ENCODE measurements around the gene TADA2B. TPM values are rescaled to one million over a fixed set of nuclear protein-coding genes. Genes with fewer than 3 reads are reported as not detected.
A peak's percentile ranks its signal among the peaks of the same experiment; 100 is the strongest.

Gene TADA2B
- total RNA-seq, 1 donor from 2014 or later: 31.8 TPM

DNA sequence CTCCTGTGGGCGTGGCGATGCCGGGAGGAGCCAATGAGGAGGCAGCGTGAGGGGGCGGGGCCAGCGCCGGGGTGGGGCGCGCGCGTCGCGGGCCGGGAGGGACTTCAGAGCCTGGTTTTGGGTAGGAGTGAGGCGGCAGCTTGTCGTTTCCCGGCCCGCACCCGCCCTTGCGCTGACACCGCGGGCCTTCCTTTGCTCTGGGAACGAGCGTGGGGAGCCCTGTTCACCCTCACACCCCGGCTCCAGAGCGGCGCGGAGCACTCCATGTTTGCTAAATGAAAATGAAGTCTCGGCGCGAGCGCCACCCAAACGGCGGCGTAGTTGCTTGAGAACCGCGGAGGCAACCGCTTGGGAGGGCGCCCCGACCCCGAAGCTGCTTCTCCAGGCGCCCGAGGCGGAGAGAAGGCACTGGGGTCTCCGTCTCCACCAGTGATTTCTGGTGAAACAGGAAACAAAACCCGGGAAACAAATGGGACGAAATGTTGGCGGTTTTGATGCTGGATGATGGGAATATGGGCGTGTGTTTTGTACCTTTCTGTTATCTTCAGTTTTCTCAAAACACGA, 25.2 kb downstream of the TADA2B start:
- ATAC-seq (ENCODE audit: low read depth) (peak; percentile 12), DNase-seq (no peak)
- CTCF ChIA-PET: interaction anchor here (1.0 to 6.9 kb wide), 5 partner anchors 25 to 350 kb away, joined by 4 to 77 read pairs (median 11); partner anchors contain the start of genes BLOC1S4 and TADA2B
- Mint-ChIP-seq H3K9me3 (no peaks in the 10 kb centered on the region), H3K4me1 (peaks cover 44% of the 10 kb centered on the region), H3K4me3 (peak overlapping the region; percentile 95), H3K27ac (peak overlapping the region; percentile 90), H3K27me3 (no peaks in the 10 kb centered on the region), H3K36me3 (ENCODE audit: low read depth) (peaks cover 27% of the 10 kb centered on the region)
- intact Hi-C loops (cut with micrococcal nuclease): loop anchor here (1.0 to 10.0 kb wide), 11 partner anchors 25 to 494 kb away; partner anchors contain the start of genes BLOC1S4, KIAA0232, MAN2B2 and MRFAP1
- POLR2A ChIA-PET: interaction anchor here (0.5 to 6.5 kb wide), 23 partner anchors 9 to 799 kb away, joined by 3 to 132 read pairs (median 9); partner anchors contain the start of genes BLOC1S4, KIAA0232, MRFAP1 and MRFAP1L1
- TF ChIP-seq, protein P1, sequence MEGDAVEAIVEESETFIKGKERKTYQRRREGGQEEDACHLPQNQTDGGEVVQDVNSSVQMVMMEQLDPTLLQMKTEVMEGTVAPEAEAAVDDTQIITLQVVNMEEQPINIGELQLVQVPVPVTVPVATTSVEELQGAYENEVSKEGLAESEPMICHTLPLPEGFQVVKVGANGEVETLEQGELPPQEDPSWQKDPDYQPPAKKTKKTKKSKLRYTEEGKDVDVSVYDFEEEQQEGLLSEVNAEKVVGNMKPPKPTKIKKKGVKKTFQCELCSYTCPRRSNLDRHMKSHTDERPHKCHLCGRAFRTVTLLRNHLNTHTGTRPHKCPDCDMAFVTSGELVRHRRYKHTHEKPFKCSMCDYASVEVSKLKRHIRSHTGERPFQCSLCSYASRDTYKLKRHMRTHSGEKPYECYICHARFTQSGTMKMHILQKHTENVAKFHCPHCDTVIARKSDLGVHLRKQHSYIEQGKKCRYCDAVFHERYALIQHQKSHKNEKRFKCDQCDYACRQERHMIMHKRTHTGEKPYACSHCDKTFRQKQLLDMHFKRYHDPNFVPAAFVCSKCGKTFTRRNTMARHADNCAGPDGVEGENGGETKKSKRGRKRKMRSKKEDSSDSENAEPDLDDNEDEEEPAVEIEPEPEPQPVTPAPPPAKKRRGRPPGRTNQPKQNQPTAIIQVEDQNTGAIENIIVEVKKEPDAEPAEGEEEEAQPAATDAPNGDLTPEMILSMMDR (IDR thresholded peaks at IDR 0.05): no peak

DNA sequence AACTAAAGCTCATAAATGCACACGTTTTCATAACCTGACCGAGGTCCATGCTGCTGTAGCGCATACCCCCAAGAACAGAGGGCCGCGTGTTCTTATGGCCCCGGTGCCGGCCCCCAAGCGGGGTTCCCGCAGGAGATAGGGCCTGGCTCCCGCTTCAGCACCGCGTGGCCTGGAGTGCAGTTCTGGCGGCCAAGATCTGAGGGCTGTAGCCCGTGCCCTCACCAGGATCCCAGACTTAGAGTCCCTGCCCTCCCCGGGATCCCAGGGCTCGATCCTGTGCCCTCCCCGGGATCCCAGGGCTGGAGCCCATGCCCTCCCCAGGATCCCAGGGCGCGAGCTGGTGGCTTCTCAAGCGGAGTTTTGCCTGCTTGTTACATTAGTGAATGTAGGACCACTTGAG, 25.7 kb downstream of the TADA2B start:
- Mint-ChIP-seq H3K4me3 (peak overlapping the region; percentile 95), H3K27ac (peak overlapping the region; percentile 90), H3K4me1 (peaks cover 41% of the 10 kb centered on the region), H3K9me3 (no peaks in the 10 kb centered on the region), H3K36me3 (ENCODE audit: low read depth) (peaks cover 22% of the 10 kb centered on the region), H3K27me3 (no peaks in the 10 kb centered on the region)
- ATAC-seq (ENCODE audit: low read depth): no peak
- intact Hi-C loops (cut with micrococcal nuclease): loop anchor here (1.0 to 10.0 kb wide), 11 partner anchors 26 to 494 kb away; partner anchors contain the start of genes BLOC1S4, KIAA0232, MAN2B2 and MRFAP1
- ChIA-PET CTCF (interaction anchor here (1.0 to 6.9 kb wide), 6 partner anchors 25 to 350 kb away, joined by 5 to 77 read pairs (median 19); partner anchors contain the start of genes BLOC1S4, TADA2B and TBC1D14), POLR2A (interaction anchor here (1.1 to 6.5 kb wide), 14 partner anchors 10 to 428 kb away, joined by 3 to 132 read pairs (median 12); partner anchors contain the start of genes BLOC1S4, MRFAP1, MRFAP1L1 and TADA2B)
- no peak for DNase-seq
- TF ChIP-seq, protein P1 (IDR thresholded peaks at IDR 0.05): no peak

DNA sequence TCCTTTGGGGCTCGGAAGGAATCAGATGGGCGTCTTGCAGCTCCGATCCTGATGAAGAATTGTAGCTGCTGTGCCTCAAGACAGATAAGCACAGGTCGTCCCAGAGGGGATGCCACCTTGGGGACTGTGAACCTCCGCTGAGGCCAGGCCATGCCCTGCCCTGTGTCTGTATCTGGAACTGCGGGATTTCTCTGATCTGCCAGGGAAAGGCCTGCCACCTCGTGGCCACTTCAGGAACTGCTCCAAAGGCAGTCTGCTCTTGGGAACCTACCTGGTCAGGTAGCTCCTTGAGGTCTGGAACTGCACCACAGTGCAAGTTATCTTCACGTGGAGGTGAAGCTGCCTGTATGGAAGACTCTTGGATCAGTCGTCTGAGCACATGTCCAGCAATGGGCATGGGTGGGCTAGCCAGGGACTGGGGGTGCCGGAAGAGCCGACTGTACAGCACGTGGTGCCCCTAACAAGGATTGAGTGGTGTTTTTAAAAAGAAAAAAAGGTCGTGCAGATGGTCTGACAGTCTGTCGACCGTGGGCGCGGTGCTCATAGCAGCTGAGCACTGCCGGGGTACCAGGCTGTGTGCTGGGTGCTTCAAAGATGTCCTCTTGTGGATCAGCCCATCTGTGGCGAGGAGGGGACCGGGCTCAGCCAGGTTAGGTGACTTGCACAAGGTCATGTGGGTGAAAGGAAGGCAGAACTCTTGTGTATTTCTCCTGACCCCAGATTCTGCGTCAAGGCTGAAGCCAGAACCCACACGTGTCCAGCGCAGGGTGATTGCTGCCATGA, 27.7 kb downstream of the TADA2B start:
- no peak overlapping the region for H3K4me3 Mint-ChIP-seq

DNA sequence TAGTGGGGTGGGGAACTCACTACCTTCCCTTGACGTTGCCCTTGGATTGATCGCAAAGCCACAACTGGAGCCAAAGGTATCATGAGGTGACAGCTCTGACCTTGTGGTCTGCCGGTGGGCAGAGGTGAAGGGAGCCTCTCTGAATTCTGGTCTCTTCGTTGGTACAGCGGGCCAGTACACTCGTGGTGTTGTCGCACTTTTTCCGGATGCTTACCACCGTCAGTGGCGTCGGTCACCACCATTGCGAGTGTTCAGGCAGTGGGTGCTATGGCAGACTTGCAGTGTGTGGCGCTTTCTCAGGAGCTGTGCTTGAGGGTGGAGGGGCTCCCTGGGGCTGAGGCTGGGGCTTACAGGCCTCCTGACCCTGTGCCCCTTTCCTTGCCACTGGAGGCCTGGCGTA, 29.9 kb downstream of the TADA2B start:
- TF ChIP-seq, protein P1 (IDR thresholded peaks at IDR 0.05): no peak
- Mint-ChIP-seq H3K27me3 (no peaks in the 10 kb centered on the region), H3K4me1 (peaks cover 12% of the 10 kb centered on the region), H3K9me3 (no peaks in the 10 kb centered on the region), H3K27ac (no peak overlapping the region), H3K36me3 (ENCODE audit: low read depth) (peaks cover 1% of the 10 kb centered on the region), H3K4me3 (no peak overlapping the region)
- ChIA-PET CTCF (interaction anchor here (6.9 kb wide), 2 partner anchors 99 to 354 kb away, joined by 47 to 77 read pairs; partner anchors contain the start of gene BLOC1S4), POLR2A (interaction anchor here (0.6 kb wide), 1 partner anchor 363 kb away, joined by 3 read pairs; no protein-coding TSS in a partner anchor)
- ATAC-seq (ENCODE audit: low read depth): no peak
- intact Hi-C loops (cut with micrococcal nuclease): loop anchor here (5.0 kb wide), 1 partner anchor 186 kb away; no protein-coding TSS in a partner anchor
- DNase-seq: no peak

More for the DNA sequence above, 27.7 kb downstream of the TADA2B start:
- DNase-seq (peak; percentile 80), ATAC-seq (ENCODE audit: low read depth) (peak; percentile 29)
- intact Hi-C loops (cut with micrococcal nuclease): loop anchor here (1.0 to 5.0 kb wide), 4 partner anchors 97 to 351 kb away; no protein-coding TSS in a partner anchor
- H3K27ac Mint-ChIP-seq: no peak overlapping the region
- H3K9me3 Mint-ChIP-seq: no peaks in the 10 kb centered on the region
- peaks cover 7% of the 10 kb centered on the region for H3K36me3 Mint-ChIP-seq (ENCODE audit: low read depth)
- ChIA-PET CTCF (interaction anchor here (0.6 to 6.9 kb wide), 28 partner anchors 12 to 821 kb away, joined by 3 to 77 read pairs (median 4); partner anchors contain the start of genes BLOC1S4, MRFAP1L1, TADA2B and TBC1D14), POLR2A (interaction anchor here (1.8 to 6.5 kb wide), 3 partner anchors 26 to 162 kb away, joined by 9 to 132 read pairs (median 13); partner anchors contain the start of genes TADA2B and TBC1D14)
- TF ChIP-seq, protein P1 (IDR thresholded peaks at IDR 0.05): peak; percentile 90
- H3K4me1 Mint-ChIP-seq: peaks cover 30% of the 10 kb centered on the region
- no peaks in the 10 kb centered on the region for H3K27me3 Mint-ChIP-seq

Measured in activated B cell treated with CpG ODN at 0.5 μM for 24 hours (primary cell).